HG03159 (cell line): ENCODE results near the gene ACRV1.
A peak's percentile ranks its signal among the peaks of the same experiment; 100 is the strongest.

Experiments
- ATAC-seq: cut with Tn5 transposase; IDR thresholded peaks from one replicate; pipeline ENCODE4 v1.9.1; 2021; ENCODE audit warnings: mild to moderate bottlenecking, moderate library complexity; ENCODE audit not compliant: unreplicated experiment

ACRV1 gene

GRCh38 chr11:125662689-125663088 is 18.0 kb downstream of the ACRV1 start:
- no peak for ATAC-seq

GRCh38 chr11:125649465-125650166 is 31.0 kb downstream of the ACRV1 start:
- ATAC-seq = no peak

- no peak for ATAC-seq
Observed at GRCh38 chr11:125645871-125646270, 34.8 kb downstream of the ACRV1 start.

DNA sequence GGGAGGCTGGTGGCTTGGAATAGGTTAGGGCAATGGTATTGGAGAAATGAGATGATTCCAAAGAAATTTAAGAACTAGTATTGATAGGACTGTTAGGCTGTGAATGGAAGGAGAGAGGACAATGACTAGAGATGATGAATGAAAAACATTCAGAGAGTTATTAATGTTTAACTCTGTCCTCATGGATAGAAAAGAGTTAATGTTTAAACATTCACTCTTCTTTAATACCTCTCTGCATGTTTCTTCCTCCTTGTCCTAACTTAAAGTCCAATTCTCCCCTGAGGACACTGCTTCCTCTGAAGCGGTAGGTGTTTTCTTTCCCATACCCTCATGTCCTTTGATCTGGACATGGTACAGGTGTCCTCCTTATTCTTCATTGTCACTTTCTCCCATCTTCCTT is 42.3 kb downstream of the ACRV1 start:
- ATAC-seq = no peak

- ATAC-seq = no peak
Observed at GRCh38 chr11:125637840-125638239, 42.8 kb downstream of the ACRV1 start.

GRCh38 chr11:125627236-125627910 is 53.3 kb downstream of the ACRV1 start:
- ATAC-seq = no peak

DNA sequence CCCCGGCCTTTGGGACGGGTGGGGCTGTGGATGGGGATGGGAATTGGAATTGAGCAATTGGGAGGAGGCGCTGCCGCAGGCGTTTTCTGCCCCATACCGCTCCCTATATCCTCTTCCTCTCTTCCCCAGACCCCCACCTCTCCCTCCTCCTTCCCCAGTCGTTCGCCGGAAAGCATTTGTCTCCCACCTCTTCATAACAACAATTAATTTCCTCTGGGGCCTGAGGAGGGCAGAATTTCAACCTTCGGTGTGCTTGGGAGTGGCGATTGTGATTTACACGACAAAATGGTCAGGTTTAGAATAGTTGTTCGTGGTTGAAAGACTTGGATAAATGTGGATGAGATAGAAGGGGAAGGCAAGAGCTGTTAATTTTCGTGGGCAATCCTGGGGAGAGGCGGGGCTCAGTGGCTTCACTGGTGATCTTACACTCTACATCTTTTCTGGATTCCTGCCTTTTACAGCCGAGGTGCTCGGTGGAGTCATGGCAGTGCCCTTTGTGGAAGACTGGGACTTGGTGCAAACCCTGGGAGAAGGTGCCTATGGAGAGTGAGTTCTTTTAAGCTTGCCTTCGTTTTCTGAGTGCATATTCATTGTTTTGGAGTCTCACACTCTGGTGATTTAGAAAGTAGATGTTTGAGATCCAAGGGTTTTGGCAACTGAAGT is 54.2 kb downstream of the ACRV1 start:
- ATAC-seq = peak; percentile 33

DNA sequence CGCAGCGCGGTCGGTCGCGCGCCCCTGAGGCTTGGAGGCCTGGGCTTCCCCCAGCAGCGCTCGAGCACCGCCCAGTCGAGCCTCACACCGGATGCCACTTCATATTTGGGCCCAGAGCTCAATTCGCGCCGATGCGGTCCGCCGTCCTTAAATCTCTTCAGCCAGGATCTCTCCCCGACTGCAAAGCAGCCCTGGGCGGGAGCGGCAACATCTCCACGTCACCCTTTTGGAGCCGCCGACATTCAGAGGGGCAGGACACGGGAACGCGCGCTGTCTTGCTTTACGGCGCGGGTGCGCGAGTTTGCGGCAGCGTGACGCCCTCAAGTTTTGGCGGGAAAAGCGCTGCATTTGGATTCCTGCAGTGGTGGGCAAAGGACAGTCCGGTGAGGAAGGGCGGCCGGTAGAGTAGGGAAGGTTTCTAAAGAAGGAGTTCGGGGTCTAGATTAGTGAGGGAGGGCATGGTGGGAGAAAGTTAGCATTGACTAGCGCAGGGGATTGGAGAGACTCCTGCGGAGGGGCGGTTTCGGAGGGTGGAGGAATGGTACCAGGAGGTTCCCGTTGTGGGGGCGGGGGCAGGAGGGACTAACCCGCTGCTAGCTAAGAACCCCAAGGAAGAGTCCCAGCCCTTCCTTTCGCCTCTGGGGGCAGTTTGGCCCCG is 54.9 kb downstream of the ACRV1 start:
- peak; percentile 87 for ATAC-seq

DNA sequence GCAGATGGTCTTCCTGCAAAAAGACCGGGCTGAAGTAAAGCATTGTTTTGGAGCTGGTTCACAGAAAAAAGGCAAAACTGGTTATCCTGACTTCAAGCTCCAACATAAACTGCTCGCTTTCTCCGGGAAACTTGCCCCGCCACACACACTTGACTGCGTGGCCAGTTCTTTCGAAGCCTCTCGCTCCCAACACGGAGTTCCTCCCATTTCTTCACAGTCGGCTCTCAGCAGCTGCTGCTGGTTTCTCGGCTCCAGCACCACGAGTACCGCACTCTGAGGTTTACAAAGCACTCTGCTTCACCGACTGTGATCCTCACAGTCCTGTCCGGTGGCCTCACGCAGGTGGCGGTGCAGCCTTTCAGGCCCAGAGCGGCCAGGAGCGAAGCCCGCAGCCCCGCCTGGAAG is 55.4 kb downstream of the ACRV1 start:
- ATAC-seq = no peak

GRCh38 chr11:125624756-125625213 is 55.9 kb downstream of the ACRV1 start, which contains the start of gene CHEK1:
CHEK1 (plus strand) TSS chr11:125625163; CDS start chr11:125626769, 1,606 bp downstream.
- no peak for ATAC-seq

DNA sequence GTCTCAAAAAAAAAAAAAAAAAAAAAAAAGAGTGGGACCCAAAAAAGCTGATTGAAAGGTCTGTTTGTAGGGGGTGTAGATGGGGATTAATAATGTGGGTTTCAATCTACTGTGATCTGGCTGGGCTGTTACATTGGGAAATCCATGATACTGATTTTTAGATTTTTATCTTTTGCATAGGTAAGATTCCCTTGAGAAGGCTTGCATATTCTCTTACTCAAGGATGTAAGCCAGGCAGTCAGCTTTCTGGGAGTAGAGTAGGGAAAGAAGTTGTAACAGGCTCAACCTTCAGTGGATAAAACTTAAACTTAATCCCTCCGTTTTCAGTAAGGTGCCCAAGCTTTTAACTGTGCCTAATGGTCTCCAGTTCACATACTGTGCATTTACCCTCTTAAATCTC is 57.6 kb downstream of the ACRV1 start:
- ATAC-seq = no peak

DNA sequence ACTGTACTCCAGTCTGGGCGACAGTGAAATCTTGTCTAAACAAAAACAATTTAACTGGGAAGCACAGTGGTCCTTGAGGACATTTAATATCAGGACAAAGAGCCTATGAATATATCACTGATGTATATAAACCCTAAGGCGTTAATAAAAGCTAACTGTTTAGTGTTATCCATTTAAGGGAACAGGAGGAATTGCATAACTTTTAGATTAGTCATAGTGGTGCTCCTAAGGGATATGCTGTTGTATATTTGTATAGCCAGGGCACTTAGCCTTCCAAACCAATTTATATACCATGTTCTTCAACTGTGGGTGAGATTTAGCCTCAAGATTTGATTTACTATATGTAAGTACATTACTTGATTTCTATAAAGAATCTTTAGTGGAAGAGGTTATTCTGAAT is 58.7 kb downstream of the ACRV1 start:
- ATAC-seq = no peak
